RWPE1 (cell line): Measurements from ENCODE around the gene PRSS53.

ENCODE experiments used
- CTCF ChIA-PET: fragments of 350-600 bp; sonication (Branson Sonifier 250); formaldehyde crosslinking; extraction: SDS; loops from one replicate; lab custom pipeline; 2021; lab: Yijun Ruan, JAX
- POLR2A ChIA-PET: fragments of 400-600 bp; formaldehyde crosslinking; extraction: SDS; loops from one replicate; lab custom pipeline; 2020; ENCODE audit warnings: antibody characterized with exemption; ENCODE audit not compliant: low non-redundant PET; lab: Yijun Ruan, JAX
- DNase-seq: peaks from one replicate; pipeline ENCODE4 v3.0.0; 2012; ENCODE audit warnings: low spot score
- H3K27ac ChIP-seq: fragments of 450-650 bp; 2 replicates; pipeline ENCODE4 v1.5.1; 2017
- TF ChIP-seq, protein P1 (sequence below): fragments of 450-650 bp; conservative IDR thresholded peaks from 2 replicates; pipeline ENCODE4 v1.5.1; 2017; ENCODE audit warnings: low read depth, mild to moderate bottlenecking

PRSS53 gene

DNA sequence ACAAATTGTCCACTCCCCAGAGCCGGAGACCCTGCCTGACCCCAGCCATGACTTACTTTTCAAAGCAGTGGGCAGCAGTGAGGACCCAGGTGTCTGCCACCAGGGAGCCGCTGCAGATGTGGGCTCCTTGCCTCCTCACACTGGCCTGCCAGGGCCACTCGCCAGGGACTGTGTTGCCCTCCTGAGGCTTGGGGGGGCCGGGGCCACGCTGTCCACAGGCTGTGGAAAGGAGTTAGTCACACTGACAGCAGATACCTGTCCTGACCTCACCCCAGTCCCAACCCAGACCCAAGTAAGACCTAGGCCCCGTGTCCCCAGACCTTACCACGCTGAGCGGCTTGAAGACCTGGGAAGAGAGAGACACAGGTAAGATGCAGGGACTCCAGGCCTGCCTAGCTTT is 1.3 kb downstream of the PRSS53 start:
- DNase-seq: no peak
- peak overlapping the region; percentile 67 for H3K27ac ChIP-seq
- POLR2A ChIA-PET: no interaction called here
- CTCF ChIA-PET: interaction anchor here (2.5 kb wide), 1 partner anchor 102 kb away, joined by 11 read pairs; the partner anchor contains the start of gene HSD3B7
- TF ChIP-seq, protein P1, sequence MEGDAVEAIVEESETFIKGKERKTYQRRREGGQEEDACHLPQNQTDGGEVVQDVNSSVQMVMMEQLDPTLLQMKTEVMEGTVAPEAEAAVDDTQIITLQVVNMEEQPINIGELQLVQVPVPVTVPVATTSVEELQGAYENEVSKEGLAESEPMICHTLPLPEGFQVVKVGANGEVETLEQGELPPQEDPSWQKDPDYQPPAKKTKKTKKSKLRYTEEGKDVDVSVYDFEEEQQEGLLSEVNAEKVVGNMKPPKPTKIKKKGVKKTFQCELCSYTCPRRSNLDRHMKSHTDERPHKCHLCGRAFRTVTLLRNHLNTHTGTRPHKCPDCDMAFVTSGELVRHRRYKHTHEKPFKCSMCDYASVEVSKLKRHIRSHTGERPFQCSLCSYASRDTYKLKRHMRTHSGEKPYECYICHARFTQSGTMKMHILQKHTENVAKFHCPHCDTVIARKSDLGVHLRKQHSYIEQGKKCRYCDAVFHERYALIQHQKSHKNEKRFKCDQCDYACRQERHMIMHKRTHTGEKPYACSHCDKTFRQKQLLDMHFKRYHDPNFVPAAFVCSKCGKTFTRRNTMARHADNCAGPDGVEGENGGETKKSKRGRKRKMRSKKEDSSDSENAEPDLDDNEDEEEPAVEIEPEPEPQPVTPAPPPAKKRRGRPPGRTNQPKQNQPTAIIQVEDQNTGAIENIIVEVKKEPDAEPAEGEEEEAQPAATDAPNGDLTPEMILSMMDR: no peak

DNA sequence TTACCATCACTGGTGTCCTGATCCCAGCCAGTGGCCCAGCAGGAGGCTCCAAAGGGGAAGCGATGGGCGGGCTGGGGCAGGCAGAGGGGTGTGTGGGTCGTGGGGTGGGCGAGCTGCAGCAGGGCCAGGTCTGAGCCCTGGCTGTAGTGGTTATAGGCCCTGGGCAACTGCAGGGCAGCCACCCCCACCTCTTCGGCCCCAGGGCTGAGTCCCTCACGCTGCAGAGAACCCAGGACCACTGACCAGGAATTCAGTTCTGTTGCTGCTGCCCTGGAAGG is 2.2 kb downstream of the PRSS53 start:
- TF ChIP-seq, protein P1: no peak
- CTCF ChIA-PET: interaction anchor here (0.5 kb wide), 1 partner anchor 86 kb away, joined by 3 read pairs; no protein-coding TSS in a partner anchor
- H3K27ac ChIP-seq: peak overlapping the region; percentile 67
- POLR2A ChIA-PET: no interaction called here
- DNase-seq: no peak

DNA sequence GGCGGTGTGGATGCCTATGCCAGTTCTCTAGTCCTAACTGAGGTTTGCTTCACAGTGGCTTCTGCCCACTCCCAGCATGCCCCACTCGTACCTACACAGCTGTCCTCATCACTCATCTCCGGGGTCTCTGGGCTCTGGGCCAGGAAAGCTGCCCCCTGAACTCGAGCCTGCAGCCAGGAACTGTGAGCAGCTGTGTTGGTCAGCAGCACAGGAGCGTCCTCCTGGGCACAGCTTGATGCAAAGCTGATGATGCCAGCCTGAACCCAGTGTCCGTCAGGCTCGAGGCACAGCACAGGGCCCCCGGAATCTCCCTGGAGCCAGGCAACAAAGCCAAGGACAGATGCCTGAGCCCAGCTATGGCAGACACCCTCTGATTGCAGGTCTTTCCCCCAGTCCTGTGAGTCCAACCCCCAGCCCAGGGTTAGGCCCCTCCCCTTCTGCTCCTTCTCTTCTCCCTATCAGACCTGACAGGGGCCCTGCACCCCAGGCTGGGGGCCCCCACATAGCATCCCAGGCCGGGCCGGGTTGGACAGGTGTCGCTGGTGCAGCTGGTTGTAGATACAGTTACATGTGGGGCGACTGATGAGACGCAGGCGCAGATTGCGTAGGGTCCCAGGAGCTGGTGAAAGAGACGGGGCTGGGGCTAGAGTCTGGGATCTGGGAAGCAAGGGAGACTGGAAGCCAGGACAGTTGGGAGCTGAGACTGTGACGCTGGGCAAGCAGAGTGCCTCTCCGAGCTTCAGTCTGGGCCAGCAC is 2.7 kb downstream of the PRSS53 start:
- POLR2A ChIA-PET: no interaction called here
- peak overlapping the region; percentile 67 for H3K27ac ChIP-seq
- no peak for DNase-seq
- CTCF ChIA-PET: interaction anchor here (0.5 kb wide), 1 partner anchor 86 kb away, joined by 3 read pairs; no protein-coding TSS in a partner anchor
- TF ChIP-seq, protein P1: no peak

DNA sequence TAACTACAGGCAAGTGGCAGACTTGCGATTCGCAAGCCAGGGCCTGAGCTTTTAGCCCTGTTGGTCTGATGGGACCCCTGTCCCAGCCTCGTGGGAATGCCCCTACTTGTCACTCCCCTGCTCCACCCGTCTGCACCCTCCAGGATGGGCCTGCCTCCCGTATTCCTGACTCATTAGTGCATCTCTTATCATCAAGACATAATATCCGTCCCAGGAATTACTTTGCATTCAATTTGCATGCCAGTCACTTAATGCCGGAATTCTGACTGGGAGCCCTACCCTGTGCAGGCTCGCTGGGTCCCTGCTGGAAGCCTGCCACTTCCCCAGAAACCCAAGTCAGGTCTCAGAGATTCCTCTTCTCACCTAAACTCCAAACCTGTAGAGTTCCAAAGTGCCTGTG is 3.3 kb downstream of the PRSS53 start:
- TF ChIP-seq, protein P1: no peak
- POLR2A ChIA-PET: no interaction called here
- H3K27ac ChIP-seq: peak overlapping the region; percentile 67
- CTCF ChIA-PET: no interaction called here
- no peak for DNase-seq

DNA sequence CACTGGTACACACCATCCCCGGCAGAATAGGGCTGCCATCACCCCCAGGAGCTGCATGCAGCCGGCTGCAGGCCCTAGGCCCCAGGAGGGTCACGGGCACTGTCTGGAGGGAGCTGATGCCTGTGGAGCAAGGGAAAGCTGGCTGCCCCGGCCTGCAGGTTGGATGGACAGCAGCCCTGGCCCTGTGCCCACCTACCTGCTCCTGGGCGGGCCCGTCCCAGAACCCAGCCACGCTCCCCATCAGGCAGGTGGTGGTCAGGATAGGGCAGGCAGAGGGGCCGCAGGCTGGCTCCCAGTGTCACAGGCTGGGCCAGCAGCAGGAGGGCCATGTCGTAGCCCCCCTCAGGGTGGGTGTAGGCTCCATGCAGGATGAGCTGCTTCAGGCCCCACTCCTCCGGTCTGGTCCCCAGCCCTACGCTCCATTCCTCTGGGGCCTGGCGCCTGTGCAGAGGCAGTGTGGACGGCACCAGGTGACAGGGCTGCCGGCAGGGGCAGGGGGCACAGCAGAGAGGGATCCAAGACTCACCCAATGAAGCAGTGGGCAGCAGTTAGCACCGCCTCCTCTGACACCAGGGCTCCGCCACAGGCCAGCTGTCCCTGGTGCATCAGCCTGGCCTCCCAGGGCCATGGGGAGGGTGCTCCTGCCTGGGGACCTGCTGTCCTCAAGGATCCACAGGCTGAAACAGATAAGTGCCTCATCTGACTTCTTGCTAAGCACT is 4.0 kb downstream of the PRSS53 start:
- DNase-seq: no peak
- peak overlapping the region; percentile 67 for H3K27ac ChIP-seq
- POLR2A ChIA-PET: interaction anchor here (1.1 kb wide), 1 partner anchor 11 kb away, joined by 3 read pairs; the partner anchor contains the start of genes ZNF646 and ZNF668
- CTCF ChIA-PET: no interaction called here
- TF ChIP-seq, protein P1: no peak

DNA sequence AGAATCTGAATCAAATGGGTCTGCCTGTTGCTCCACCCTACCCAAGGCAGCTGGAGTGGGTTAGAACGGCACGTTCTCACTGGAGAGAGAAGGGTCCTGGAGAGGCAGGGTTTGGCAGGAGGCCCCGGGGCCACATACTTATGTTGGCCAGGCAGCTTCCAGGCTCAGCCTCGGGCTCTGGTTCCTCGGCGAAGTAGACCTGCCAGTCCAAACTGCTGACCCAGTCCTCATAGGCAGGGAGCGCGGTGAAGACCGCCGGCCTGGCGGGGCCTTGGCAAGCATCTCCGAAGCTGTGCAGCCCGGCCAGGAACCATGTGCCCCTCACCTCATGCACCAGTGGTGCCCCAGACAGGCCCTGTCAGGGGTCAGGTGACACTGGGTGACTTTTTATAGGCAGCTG is 4.8 kb downstream of the PRSS53 start:
- ChIA-PET CTCF (interaction anchor here (0.6 to 0.8 kb wide), 2 partner anchors 54 to 101 kb away, joined by 3 read pairs; no protein-coding TSS in a partner anchor), POLR2A (interaction anchor here (1.1 kb wide), 1 partner anchor 10 kb away, joined by 3 read pairs; the partner anchor contains the start of genes ZNF646 and ZNF668)
- TF ChIP-seq, protein P1: no peak
- H3K27ac ChIP-seq: peak overlapping the region; percentile 67
- no peak for DNase-seq
